Spleen (tissue), 11 donors: ENCODE measurements around the gene SPTBN1. TPM values are rescaled to one million over a fixed set of nuclear protein-coding genes. Genes with fewer than 3 reads are reported as not detected.

Experiments used
- DNase-seq: peaks from one replicate; pipeline ENCODE4 v3.0.0-alpha.2; 2020
- H3K27ac ChIP-seq, 8 donors: fragments of 200-600 bp; sonication (generic) in 7 of 8; 1 replicate in 4 of 8; 2 replicates in 4 of 8; pipeline versions ENCODE4 v1.5.0 to v1.8.0; 2016 to 2021; ENCODE audit warnings: inconsistent platforms in 4 of 8, mild to moderate bottlenecking in 4 of 8, moderate library complexity in 1 of 8
- H3K27me3 ChIP-seq, 7 donors: fragments of 200-600 bp; sonication (generic) in 6 of 7; replicated peaks in 1 of 7; 1 replicate in 4 of 7; 2 replicates in 3 of 7; pipeline versions ENCODE4 v1.5.0 to v1.8.0; 2016 to 2021; ENCODE audit warnings: inconsistent platforms in 3 of 7, mild to moderate bottlenecking in 1 of 7
- H3K36me3 ChIP-seq, 6 donors: fragments of 200-600 bp; sonication (generic) in 5 of 6; 1 replicate in 4 of 6; 2 replicates in 2 of 6; pipeline versions ENCODE4 v1.5.0 to v1.8.0; 2016 to 2021; ENCODE audit warnings: inconsistent platforms in 2 of 6
- H3K4me1 ChIP-seq, 6 donors: fragments of 200-600 bp; sonication (generic) in 5 of 6; 1 replicate in 3 of 6; 2 replicates in 3 of 6; pipeline versions ENCODE4 v1.5.0 to v1.8.0; 2016 to 2021; ENCODE audit warnings: inconsistent platforms in 3 of 6
- H3K4me3 ChIP-seq, 8 donors: fragments of 200-600 bp; sonication (generic) in 7 of 8; 1 replicate in 4 of 8; 2 replicates in 4 of 8; pipeline versions ENCODE4 v1.5.0 to v1.8.0; 2016 to 2021; ENCODE audit warnings: inconsistent platforms in 4 of 8, mild to moderate bottlenecking in 4 of 8, moderate library complexity in 2 of 8
- H3K9me3 ChIP-seq, 8 donors: fragments of 200-600 bp; sonication (generic) in 7 of 8; 1 replicate in 4 of 8; 2 replicates in 4 of 8; pipeline versions ENCODE4 v1.5.0 to v1.8.0; 2016 to 2021; ENCODE audit warnings: inconsistent platforms in 4 of 8
- POLR2A ChIP-seq, 3 donors: fragments of 450-650 bp; IDR thresholded peaks; one replicate each; pipeline ENCODE4 v1.5.1; 2017; ENCODE audit warnings: antibody characterized with exemption in 3 of 3, mild to moderate bottlenecking in 1 of 3
- POLR2AphosphoS5 ChIP-seq, 3 donors: sonication (generic); formaldehyde crosslinking; IDR thresholded peaks; one replicate each; pipeline ENCODE4 v1.5.1; 2017; ENCODE audit warnings: antibody characterized with exemption in 3 of 3
- WGBS, 5 donors: extraction: QIAGEN DNeasy Blood & Tissue Kit in 3 of 5; methylation state at CpG; one replicate each; pipeline versions ENCODE4 v1.1.5 to v1.1.7; 2013 to 2018; 5-methylcytosine and 5-hydroxymethylcytosine counted together
- intact Hi-C: fragments of 100-400 bp; cut with DNase I; formaldehyde crosslinking; loops from one replicate; pipeline ENCODE4 v1.15.0; 2023; ENCODE audit warnings: low total_unique reads
- polyA plus RNA-seq, 3 donors: library from polyadenylated mRNA; stranded (reverse); fragments of 200-250 nt; gene quantifications; one replicate each; pipeline ENCODE4 v1.2.1, GENCODE V29; 2013
- total RNA-seq, 7 donors: library from RNA; depleted of rRNA in 3 of 7; stranded (reverse); fragments of >200 nt in 3 of 7; fragmentation: NEBNext Ultra II Directional in 4 of 7; extraction: Animal tissue kit (Norgen Biotek cat#: 25700) in 4 of 7; gene quantifications; one replicate each; pipeline versions ENCODE4 v1.1.0 to v1.2.1, GENCODE V29; 2016 to 2021
- TF ChIP-seq, protein P1 (sequence below), 11 experiments: fragments of 200-600 bp in 7 of 11; fragments of 450-650 bp in 4 of 11; sonication (generic) in 4 of 11; IDR thresholded peaks in 8 of 11; conservative IDR thresholded peaks in 3 of 11; 1 replicate in 7 of 11; 2 replicates in 4 of 11; pipeline versions ENCODE4 v1.4.0 to v1.8.0; 2016 to 2021; ENCODE audit warnings: antibody characterized with exemption in 11 of 11, inconsistent platforms in 4 of 11, mild to moderate bottlenecking in 1 of 11
- donor health status: healthy with polysubstance abuse.
- donor health status: DM: no; HTN: no; CAD: no; lungs with moderate emphysema.
- donor health status: DM: no; HTN: no; CAD: no.
- donor health status: Bipolar disorder and iron deficiency.
- donor health status: healthy.
- donor health status: DM: no; HTN: no; CAD: no.
- donor health status: DM: yes; HTN: yes; CAD: no.

Gene SPTBN1
- total and polyA plus RNA-seq, 10 donors = 32.7 to 352 (median 269) TPM

DNA sequence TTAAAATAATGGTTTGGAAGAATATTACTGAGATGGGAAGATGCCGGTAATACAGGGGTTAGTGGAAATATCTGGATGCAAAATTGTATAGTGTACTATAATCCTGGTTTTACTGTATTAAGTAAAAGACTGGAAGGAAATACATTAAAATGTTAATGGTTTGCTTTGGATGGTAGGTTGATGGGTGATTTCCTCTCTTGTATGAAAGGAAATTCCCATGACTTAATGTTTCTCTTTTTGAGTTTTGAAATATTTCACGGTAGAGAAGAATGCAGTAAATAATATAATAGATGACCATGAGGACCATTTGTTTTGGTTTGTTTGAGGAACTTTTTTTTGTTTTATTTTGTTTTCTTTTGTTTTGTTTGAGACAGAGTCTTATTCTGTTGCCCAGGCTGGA lies 8.2 kb downstream of the SPTBN1 start:
- H3K36me3 ChIP-seq = no peaks in the 10 kb centered on the region
- no peak for TF ChIP-seq POLR2A (IDR thresholded peaks at IDR 0.05)
- no peak for TF ChIP-seq POLR2AphosphoS5 (IDR thresholded peaks at IDR 0.05)
- TF ChIP-seq, protein P1, sequence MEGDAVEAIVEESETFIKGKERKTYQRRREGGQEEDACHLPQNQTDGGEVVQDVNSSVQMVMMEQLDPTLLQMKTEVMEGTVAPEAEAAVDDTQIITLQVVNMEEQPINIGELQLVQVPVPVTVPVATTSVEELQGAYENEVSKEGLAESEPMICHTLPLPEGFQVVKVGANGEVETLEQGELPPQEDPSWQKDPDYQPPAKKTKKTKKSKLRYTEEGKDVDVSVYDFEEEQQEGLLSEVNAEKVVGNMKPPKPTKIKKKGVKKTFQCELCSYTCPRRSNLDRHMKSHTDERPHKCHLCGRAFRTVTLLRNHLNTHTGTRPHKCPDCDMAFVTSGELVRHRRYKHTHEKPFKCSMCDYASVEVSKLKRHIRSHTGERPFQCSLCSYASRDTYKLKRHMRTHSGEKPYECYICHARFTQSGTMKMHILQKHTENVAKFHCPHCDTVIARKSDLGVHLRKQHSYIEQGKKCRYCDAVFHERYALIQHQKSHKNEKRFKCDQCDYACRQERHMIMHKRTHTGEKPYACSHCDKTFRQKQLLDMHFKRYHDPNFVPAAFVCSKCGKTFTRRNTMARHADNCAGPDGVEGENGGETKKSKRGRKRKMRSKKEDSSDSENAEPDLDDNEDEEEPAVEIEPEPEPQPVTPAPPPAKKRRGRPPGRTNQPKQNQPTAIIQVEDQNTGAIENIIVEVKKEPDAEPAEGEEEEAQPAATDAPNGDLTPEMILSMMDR (IDR thresholded peaks at IDR 0.05 in 8 of 11, conservative IDR thresholded peaks at IDR 0.05 in 3 of 11) = no peak
- H3K4me3 ChIP-seq = no peak overlapping the region
- H3K9me3 ChIP-seq = no peaks in the 10 kb centered on the region
- peak overlapping the region in 7 of 8 donors; percentile 3 to 57 (median 40) for H3K27ac ChIP-seq
- intact Hi-C loops = no loop called here
- no peak for DNase-seq
- H3K27me3 ChIP-seq = peaks cover 0 to 33% (median 4%) of the 10 kb centered on the region in 7 donors
- WGBS, 5 donors = 51 to 65% (median 57%) methylated on average over 2 of the region's 2 CpGs
- H3K4me1 ChIP-seq = peaks cover 0 to 77% (median 8%) of the 10 kb centered on the region in 6 donors

DNA sequence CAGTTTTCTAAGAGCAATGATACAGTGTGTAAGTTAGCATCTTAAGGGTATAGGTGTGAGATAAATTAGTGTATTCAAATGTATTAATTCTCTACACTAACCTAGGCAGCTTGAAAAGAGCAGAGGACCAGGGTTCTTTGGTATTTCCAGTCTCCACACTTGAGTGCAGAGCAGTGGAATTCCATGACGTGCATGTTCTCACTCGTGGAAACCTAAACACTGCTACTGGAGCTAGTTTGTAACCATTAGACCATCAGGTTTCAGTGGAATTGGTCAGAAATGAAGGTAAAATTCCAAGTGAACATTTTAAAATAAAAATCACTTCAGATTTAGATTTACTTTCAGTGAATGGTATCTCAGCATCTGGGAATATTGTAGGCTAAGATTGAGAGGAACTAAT lies 9.0 kb downstream of the SPTBN1 start:
- Histone ChIP-seq H3K4me1 (peaks cover 0 to 77% (median 10%) of the 10 kb centered on the region in 6 donors), H3K36me3 (no peaks in the 10 kb centered on the region), H3K4me3 (no peak overlapping the region), H3K27ac (peak overlapping the region in 6 of 8 donors; percentile 27 to 57 (median 44)), H3K27me3 (peaks cover 0 to 26% (median 0%) of the 10 kb centered on the region in 7 donors), H3K9me3 (no peaks in the 10 kb centered on the region)
- 73 to 81% (median 78%) methylated on average over 2 of the region's 2 CpGs for WGBS, 5 donors
- intact Hi-C loops = no loop called here
- no peak for TF ChIP-seq POLR2A (IDR thresholded peaks at IDR 0.05)
- TF ChIP-seq, protein P1 (IDR thresholded peaks at IDR 0.05 in 8 of 11, conservative IDR thresholded peaks at IDR 0.05 in 3 of 11) = no peak
- TF ChIP-seq POLR2AphosphoS5 (IDR thresholded peaks at IDR 0.05) = no peak
- DNase-seq = no peak

DNA sequence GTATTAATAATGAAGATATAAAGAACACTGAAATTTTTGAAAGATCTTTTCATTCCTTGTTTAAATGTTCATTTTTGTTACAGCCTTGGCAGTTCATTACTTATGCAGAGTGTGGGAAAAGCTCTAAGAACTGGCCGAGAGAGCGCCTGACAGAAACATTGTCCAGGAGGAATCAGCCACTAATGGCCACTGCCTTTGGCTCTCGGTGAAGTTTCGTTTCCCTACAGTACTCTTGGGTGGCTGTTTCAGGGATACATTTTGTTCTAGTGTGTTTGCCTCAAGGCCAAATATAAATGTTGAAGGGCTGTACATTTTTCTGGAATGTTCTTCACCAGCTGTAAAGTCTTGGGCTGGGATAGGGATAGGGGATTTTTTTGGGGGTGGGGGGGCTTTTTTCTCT lies 10.7 kb downstream of the SPTBN1 start:
- Histone ChIP-seq H3K27ac (peak overlapping the region in 4 of 8 donors; percentile 16 to 47 (median 44)), H3K4me3 (no peak overlapping the region), H3K4me1 (peaks cover 0 to 77% (median 19%) of the 10 kb centered on the region in 6 donors), H3K36me3 (no peaks in the 10 kb centered on the region), H3K9me3 (no peaks in the 10 kb centered on the region), H3K27me3 (peaks cover 0 to 13% (median 0%) of the 10 kb centered on the region in 7 donors)
- 40 to 79% (median 65%) methylated on average over 4 of the region's 4 CpGs for WGBS, 5 donors
- intact Hi-C loops = no loop called here
- TF ChIP-seq POLR2A (IDR thresholded peaks at IDR 0.05) = no peak
- no peak for TF ChIP-seq POLR2AphosphoS5 (IDR thresholded peaks at IDR 0.05)
- TF ChIP-seq, protein P1 (IDR thresholded peaks at IDR 0.05 in 8 of 11, conservative IDR thresholded peaks at IDR 0.05 in 3 of 11) = no peak
- DNase-seq = no peak

DNA sequence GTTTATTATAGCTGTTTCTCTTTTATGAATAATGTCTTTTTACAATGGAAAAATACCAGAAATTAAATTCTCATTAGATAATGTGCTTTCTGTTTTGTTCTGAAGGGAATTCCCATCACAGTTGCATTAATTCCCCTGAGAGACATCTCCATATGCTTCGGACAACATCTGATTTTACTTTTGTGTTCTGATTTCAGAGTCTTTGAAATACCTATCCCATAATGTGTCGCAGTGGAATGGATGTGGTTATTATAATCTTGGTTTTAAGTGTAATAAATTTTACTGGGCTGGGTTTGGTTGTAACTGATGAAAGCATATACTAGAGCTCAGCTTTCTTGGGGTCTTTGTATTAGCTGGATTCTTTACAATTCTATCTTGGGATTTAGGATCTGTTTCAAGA lies 12.5 kb downstream of the SPTBN1 start:
- intact Hi-C loops = no loop called here
- DNase-seq = no peak
- TF ChIP-seq POLR2AphosphoS5 (IDR thresholded peaks at IDR 0.05) = no peak
- no peak for TF ChIP-seq POLR2A (IDR thresholded peaks at IDR 0.05)
- TF ChIP-seq, protein P1 (IDR thresholded peaks at IDR 0.05 in 8 of 11, conservative IDR thresholded peaks at IDR 0.05 in 3 of 11) = no peak
- no peak overlapping the region for H3K4me3 ChIP-seq
- 74 to 85% (median 76%) methylated on average over 2 of the region's 2 CpGs for WGBS, 5 donors
- peaks cover 0 to 8% (median 0%) of the 10 kb centered on the region in 7 donors for H3K27me3 ChIP-seq
- peak overlapping the region in 6 of 8 donors; percentile 44 to 75 (median 68) for H3K27ac ChIP-seq
- H3K4me1 ChIP-seq = peaks cover 0 to 73% (median 24%) of the 10 kb centered on the region in 6 donors
- no peaks in the 10 kb centered on the region for H3K36me3 ChIP-seq
- H3K9me3 ChIP-seq = no peaks in the 10 kb centered on the region
